A549 (cell line): ENCODE results near the gene UBE3C.

Experiments
- BHLHE40 ChIP-seq: IDR thresholded peaks from 2 replicates; pipeline ENCODE4 v1.6.1; 2012; ENCODE audit warnings: low read depth, low read length, inconsistent platforms
- CBX8 ChIP-seq: fragments of 200-600 bp; sonication (generic); IDR thresholded peaks from 2 replicates; pipeline ENCODE4 v1.6.1; 2016
- CHD4 ChIP-seq: fragments of 200-600 bp; sonication (generic); IDR thresholded peaks from 2 replicates; pipeline ENCODE4 v1.6.1; 2016; ENCODE audit warnings: antibody characterized with exemption, mild to moderate bottlenecking, borderline replicate concordance
- EP300 ChIP-seq, 2 experiments: fragments of >200 bp; sonication (Bioruptor Twin); formaldehyde crosslinking; IDR thresholded peaks; 2 replicates in 1 of 2; 3 replicates in 1 of 2; pipeline ENCODE4 v1.6.1; 2016 to 2017
- ESRRA ChIP-seq: fragments of 150-350 bp; IDR thresholded peaks from 2 replicates; pipeline ENCODE4 v1.6.1; 2014; ENCODE audit warnings: mild to moderate bottlenecking, low read length, borderline replicate concordance
- FOSL2 ChIP-seq, 2 experiments: fragments of 450-650 bp in 1 of 2; fragments of >200 bp in 1 of 2; sonication (Bioruptor Twin) in 1 of 2; formaldehyde crosslinking; IDR thresholded peaks; 2 replicates each; pipeline versions ENCODE4 v1.5.0 to v1.6.1; 2016 to 2020; ENCODE audit warnings: mild to moderate bottlenecking in 1 of 2, moderate library complexity in 1 of 2
- JUNB ChIP-seq: fragments of >200 bp; sonication (Bioruptor Twin); formaldehyde crosslinking; IDR thresholded peaks from 2 replicates; pipeline ENCODE4 v1.6.1; 2016
- MAFK ChIP-seq: fragments of 450-650 bp; IDR thresholded peaks from 2 replicates; pipeline ENCODE4 v1.6.1; 2014; ENCODE audit not compliant: partially characterized antibody
- POLR2A ChIP-seq: IDR thresholded peaks from 2 replicates; pipeline ENCODE4 v1.6.1; 2012; ENCODE audit warnings: mild to moderate bottlenecking, low read length
- RARB ChIP-seq: fragments of 250-450 bp; sonication (Bioruptor Pico); IDR thresholded peaks from 2 replicates; pipeline ENCODE4 v1.8.0; 2021; ENCODE audit warnings: mild to moderate bottlenecking, moderate library complexity
- SMC3 ChIP-seq: fragments of >200 bp; sonication (Bioruptor Twin); formaldehyde crosslinking; IDR thresholded peaks from 3 replicates; pipeline ENCODE4 v1.6.1; 2018; ENCODE audit warnings: inconsistent platforms
- TF ChIP-seq, protein P1 (sequence below): fragments of 450-650 bp; IDR thresholded peaks from 2 replicates; pipeline ENCODE4 v1.6.1; 2014; ENCODE audit warnings: antibody characterized with exemption
- TF ChIP-seq, protein P2 (sequence below): fragments of >200 bp; sonication (Bioruptor Twin); formaldehyde crosslinking; IDR thresholded peaks from 3 replicates; pipeline ENCODE4 v1.5.1; 2016
- TF ChIP-seq, protein P3 (sequence below): fragments of 250-450 bp; sonication (Bioruptor Pico); IDR thresholded peaks from 2 replicates; pipeline ENCODE4 v1.5.0; 2021; ENCODE audit warnings: mild to moderate bottlenecking, moderate library complexity, borderline replicate concordance

DNA sequence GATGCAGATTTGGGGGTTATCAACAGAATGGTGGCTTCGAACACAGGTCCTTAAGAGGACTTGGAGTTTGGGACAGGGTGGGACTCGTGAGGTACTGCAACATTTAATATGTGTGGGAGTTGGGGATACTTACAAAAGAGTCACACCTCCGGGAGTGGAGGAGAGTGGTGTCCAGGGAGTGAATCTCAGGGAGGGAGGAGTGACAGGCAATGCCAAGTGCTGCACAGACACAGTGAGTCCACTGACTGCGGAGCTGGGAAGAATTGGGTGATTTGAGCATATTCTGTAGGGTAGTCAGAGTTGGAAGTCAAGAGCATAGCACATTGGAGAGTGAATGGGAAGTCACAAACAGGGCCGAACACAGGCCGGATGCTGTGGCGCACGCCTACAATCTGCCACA lies 5.1 kb downstream of the UBE3C start:
- TF ChIP-seq, protein P1, sequence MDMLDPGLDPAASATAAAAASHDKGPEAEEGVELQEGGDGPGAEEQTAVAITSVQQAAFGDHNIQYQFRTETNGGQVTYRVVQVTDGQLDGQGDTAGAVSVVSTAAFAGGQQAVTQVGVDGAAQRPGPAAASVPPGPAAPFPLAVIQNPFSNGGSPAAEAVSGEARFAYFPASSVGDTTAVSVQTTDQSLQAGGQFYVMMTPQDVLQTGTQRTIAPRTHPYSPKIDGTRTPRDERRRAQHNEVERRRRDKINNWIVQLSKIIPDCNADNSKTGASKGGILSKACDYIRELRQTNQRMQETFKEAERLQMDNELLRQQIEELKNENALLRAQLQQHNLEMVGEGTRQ, result no peak
- TF ChIP-seq RARB (CRISPR knock-in tag), result no peak
- no peak for TF ChIP-seq CHD4
- TF ChIP-seq, protein P2, sequence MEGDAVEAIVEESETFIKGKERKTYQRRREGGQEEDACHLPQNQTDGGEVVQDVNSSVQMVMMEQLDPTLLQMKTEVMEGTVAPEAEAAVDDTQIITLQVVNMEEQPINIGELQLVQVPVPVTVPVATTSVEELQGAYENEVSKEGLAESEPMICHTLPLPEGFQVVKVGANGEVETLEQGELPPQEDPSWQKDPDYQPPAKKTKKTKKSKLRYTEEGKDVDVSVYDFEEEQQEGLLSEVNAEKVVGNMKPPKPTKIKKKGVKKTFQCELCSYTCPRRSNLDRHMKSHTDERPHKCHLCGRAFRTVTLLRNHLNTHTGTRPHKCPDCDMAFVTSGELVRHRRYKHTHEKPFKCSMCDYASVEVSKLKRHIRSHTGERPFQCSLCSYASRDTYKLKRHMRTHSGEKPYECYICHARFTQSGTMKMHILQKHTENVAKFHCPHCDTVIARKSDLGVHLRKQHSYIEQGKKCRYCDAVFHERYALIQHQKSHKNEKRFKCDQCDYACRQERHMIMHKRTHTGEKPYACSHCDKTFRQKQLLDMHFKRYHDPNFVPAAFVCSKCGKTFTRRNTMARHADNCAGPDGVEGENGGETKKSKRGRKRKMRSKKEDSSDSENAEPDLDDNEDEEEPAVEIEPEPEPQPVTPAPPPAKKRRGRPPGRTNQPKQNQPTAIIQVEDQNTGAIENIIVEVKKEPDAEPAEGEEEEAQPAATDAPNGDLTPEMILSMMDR, result no peak
- TF ChIP-seq ESRRA, result no peak
- no peak for TF ChIP-seq POLR2A
- TF ChIP-seq, protein P3, sequence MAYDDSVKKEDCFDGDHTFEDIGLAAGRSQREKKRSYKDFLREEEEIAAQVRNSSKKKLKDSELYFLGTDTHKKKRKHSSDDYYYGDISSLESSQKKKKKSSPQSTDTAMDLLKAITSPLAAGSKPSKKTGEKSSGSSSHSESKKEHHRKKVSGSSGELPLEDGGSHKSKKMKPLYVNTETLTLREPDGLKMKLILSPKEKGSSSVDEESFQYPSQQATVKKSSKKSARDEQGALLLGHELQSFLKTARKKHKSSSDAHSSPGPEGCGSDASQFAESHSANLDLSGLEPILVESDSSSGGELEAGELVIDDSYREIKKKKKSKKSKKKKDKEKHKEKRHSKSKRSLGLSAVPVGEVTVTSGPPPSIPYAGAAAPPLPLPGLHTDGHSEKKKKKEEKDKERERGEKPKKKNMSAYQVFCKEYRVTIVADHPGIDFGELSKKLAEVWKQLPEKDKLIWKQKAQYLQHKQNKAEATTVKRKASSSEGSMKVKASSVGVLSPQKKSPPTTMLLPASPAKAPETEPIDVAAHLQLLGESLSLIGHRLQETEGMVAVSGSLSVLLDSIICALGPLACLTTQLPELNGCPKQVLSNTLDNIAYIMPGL (CRISPR knock-in tag), result no peak
- TF ChIP-seq EP300 (IDR thresholded peaks at IDR 0.05), result no peak
- no peak for TF ChIP-seq CBX8
- TF ChIP-seq MAFK, result no peak
- no peak for TF ChIP-seq BHLHE40
- TF ChIP-seq FOSL2 (IDR thresholded peaks at IDR 0.05), result no peak
- no peak for TF ChIP-seq FOSL2 (CRISPR knock-in tag; IDR thresholded peaks at IDR 0.05)
- no peak for TF ChIP-seq JUNB
- TF ChIP-seq SMC3, result no peak
